Prostate gland (tissue), 2 donors: ENCODE data around the gene CABLES1.

Source experiments
- POLR2AphosphoS5 ChIP-seq: sonication (generic); formaldehyde crosslinking; IDR thresholded peaks from one replicate; pipeline ENCODE4 v1.6.1; 2017; ENCODE audit warnings: antibody characterized with exemption
- TF ChIP-seq, protein P1 (sequence below), 4 experiments: fragments of 200-600 bp in 2 of 4; fragments of 450-650 bp in 2 of 4; sonication (generic) in 2 of 4; IDR thresholded peaks; 1 replicate in 3 of 4; 2 replicates in 1 of 4; pipeline ENCODE4 v1.5.1; 2016 to 2019; ENCODE audit warnings: antibody characterized with exemption in 4 of 4, mild to moderate bottlenecking in 2 of 4, moderate library complexity in 2 of 4

DNA sequence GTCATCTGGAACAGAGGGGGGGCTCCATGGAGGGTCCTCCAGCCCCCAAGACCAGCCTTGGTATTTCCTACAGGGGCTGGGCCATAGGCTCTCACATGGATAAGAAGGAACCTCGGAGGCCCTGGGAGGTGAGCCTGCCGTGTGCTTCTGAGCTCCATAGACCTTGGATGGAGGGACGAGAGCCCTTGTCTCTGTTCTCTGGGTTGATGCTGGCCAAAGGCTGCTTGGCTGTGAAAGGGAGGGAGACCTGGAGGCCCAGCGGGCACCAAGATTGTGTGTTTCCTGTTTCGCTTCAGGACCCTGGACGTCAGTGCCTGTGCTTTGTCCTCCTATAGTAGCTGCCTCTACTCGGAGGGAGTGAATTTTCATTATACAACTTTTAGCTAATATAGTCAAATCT, 20.8 kb downstream of the CABLES1 start:
- TF ChIP-seq, protein P1, sequence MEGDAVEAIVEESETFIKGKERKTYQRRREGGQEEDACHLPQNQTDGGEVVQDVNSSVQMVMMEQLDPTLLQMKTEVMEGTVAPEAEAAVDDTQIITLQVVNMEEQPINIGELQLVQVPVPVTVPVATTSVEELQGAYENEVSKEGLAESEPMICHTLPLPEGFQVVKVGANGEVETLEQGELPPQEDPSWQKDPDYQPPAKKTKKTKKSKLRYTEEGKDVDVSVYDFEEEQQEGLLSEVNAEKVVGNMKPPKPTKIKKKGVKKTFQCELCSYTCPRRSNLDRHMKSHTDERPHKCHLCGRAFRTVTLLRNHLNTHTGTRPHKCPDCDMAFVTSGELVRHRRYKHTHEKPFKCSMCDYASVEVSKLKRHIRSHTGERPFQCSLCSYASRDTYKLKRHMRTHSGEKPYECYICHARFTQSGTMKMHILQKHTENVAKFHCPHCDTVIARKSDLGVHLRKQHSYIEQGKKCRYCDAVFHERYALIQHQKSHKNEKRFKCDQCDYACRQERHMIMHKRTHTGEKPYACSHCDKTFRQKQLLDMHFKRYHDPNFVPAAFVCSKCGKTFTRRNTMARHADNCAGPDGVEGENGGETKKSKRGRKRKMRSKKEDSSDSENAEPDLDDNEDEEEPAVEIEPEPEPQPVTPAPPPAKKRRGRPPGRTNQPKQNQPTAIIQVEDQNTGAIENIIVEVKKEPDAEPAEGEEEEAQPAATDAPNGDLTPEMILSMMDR (IDR thresholded peaks at IDR 0.05), result no peak
- TF ChIP-seq POLR2AphosphoS5, result no peak
